ENCODE data around the gene HIRIP3. TPM values are rescaled to one million over a fixed set of nuclear protein-coding genes. Genes with fewer than 3 reads are reported as not detected.

HIRIP3 gene
- total and polyA plus RNA-seq, 2 of the 4 experiments (the other 2 are of a cell fraction) = 5.0 to 10.5 TPM

DNA sequence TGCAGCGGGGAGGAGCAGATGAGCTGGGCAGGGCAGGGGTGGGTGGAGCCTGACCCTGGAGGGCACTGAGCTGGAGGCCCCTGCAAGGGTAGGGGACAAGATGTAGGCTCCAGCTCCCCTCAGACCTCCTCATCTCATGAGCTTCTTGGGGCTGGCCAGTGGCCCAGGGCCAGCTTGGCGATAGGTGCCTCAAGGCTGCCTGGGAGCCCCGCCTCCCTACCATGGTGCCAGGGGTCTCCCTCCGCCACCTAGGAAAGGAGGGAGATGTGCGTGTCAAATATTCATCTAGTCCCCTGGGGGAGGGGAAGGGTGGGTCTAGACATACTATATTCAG lies 3.9 kb downstream of the HIRIP3 start:
- H3K9me1 ChIP-seq (ENCODE audit: insufficient read depth, low read length) = no peaks in the 10 kb centered on the region
- WGBS, 2 experiments (ENCODE audit: extremely low coverage in 2 of 2, insufficient read length in 1 of 2) = no CpG with 5 or more reads among the region's 5 CpGs
- no peak overlapping the region for H3K14ac ChIP-seq (replicated peaks; ENCODE audit: low read depth, low read length)
- no peak overlapping the region for H3K27ac ChIP-seq (ENCODE audit: insufficient read depth, low read length)
- no peaks in the 10 kb centered on the region for H4K20me1 ChIP-seq (ENCODE audit: insufficient read depth, low read length)
- no peak overlapping the region for H4K91ac ChIP-seq (ENCODE audit: insufficient read depth, low read depth, low read length)
- H3K56ac ChIP-seq (ENCODE audit: extremely low read depth, insufficient read depth, low read length) = no peak overlapping the region
- no peak overlapping the region for H2BK5ac ChIP-seq (ENCODE audit: low read depth, low read length, poor library complexity, severe bottlenecking)
- no peak overlapping the region for H2BK20ac ChIP-seq (ENCODE audit: low read depth, low read length)
- H3K18ac ChIP-seq (ENCODE audit: low read depth, low read length) = no peak overlapping the region
- H4K5ac ChIP-seq (ENCODE audit: low read depth, low read length) = no peak overlapping the region
- no peak overlapping the region for H4K8ac ChIP-seq (ENCODE audit: low read depth in 2 of 2, low read length in 2 of 2)
- peaks cover 5% of the 10 kb centered on the region; the same call in 1 of the 2 replicates for H3K4me1 ChIP-seq (ENCODE audit: control insufficient read depth, insufficient read depth, low read length)
- no peak overlapping the region for H3K23ac ChIP-seq (ENCODE audit: low read depth, low read length)
- H2BK120ac ChIP-seq (ENCODE audit: low read depth, low read length) = no peak overlapping the region
- CTCF ChIA-PET = no interaction called here
- peaks cover 2 to 29% of the 10 kb centered on the region in 2 experiments; a peak in 3 of 4 replicates for H3K79me1 ChIP-seq (ENCODE audit: low read depth in 1 of 2, low read length in 2 of 2)
- no peaks in the 10 kb centered on the region for H3K27me3 ChIP-seq (ENCODE audit: control insufficient read depth, insufficient read depth, low read length)
- POLR2A ChIA-PET (ENCODE audit: unreplicated experiment) = no interaction called here
- in situ Hi-C loops (cut with MboI; ENCODE audit: low sequenced_read_pairs) = no loop called here
- no peak overlapping the region for H2AFZ ChIP-seq (replicated peaks; ENCODE audit: low read length, poor library complexity)
- intact Hi-C loops (cut with micrococcal nuclease) = no loop called here
- no peak overlapping the region for H3K4ac ChIP-seq (ENCODE audit: low read depth, low read length)
- H3K4me3 ChIP-seq (ENCODE audit: insufficient read depth, low read depth, low read length) = no peak overlapping the region
- TF ChIP-seq RCOR1 (IDR thresholded peaks at IDR 0.05; ENCODE audit: insufficient replicate concordance, low read length) = no peak
- TF ChIP-seq, protein P1, sequence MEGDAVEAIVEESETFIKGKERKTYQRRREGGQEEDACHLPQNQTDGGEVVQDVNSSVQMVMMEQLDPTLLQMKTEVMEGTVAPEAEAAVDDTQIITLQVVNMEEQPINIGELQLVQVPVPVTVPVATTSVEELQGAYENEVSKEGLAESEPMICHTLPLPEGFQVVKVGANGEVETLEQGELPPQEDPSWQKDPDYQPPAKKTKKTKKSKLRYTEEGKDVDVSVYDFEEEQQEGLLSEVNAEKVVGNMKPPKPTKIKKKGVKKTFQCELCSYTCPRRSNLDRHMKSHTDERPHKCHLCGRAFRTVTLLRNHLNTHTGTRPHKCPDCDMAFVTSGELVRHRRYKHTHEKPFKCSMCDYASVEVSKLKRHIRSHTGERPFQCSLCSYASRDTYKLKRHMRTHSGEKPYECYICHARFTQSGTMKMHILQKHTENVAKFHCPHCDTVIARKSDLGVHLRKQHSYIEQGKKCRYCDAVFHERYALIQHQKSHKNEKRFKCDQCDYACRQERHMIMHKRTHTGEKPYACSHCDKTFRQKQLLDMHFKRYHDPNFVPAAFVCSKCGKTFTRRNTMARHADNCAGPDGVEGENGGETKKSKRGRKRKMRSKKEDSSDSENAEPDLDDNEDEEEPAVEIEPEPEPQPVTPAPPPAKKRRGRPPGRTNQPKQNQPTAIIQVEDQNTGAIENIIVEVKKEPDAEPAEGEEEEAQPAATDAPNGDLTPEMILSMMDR (conservative IDR thresholded peaks at IDR 0.05; ENCODE audit: low read depth, low read length) = no peak
- no peak for TF ChIP-seq MAZ (IDR thresholded peaks at IDR 0.05; ENCODE audit: borderline replicate concordance, low read depth, low read length)
- no peak for TF ChIP-seq ELK1 (IDR thresholded peaks at IDR 0.05; ENCODE audit: borderline replicate concordance, low read depth, low read length)
- TF ChIP-seq RFX5 (IDR thresholded peaks at IDR 0.05; ENCODE audit: low read depth, low read length) = no peak
- TF ChIP-seq, protein P2, sequence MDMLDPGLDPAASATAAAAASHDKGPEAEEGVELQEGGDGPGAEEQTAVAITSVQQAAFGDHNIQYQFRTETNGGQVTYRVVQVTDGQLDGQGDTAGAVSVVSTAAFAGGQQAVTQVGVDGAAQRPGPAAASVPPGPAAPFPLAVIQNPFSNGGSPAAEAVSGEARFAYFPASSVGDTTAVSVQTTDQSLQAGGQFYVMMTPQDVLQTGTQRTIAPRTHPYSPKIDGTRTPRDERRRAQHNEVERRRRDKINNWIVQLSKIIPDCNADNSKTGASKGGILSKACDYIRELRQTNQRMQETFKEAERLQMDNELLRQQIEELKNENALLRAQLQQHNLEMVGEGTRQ (IDR thresholded peaks at IDR 0.05; ENCODE audit: low read depth, low read length) = no peak
- no peak for TF ChIP-seq CEBPB (IDR thresholded peaks at IDR 0.05; ENCODE audit: low read depth, low read length)
- TF ChIP-seq SMC3 (IDR thresholded peaks at IDR 0.05; ENCODE audit: low read depth, low read length) = no peak
- TF ChIP-seq POLR2A (IDR thresholded peaks at IDR 0.05; ENCODE audit: low read depth, low read length) = no peak
- no peak for TF ChIP-seq FOS (IDR thresholded peaks at IDR 0.05; ENCODE audit: low read depth, low read length)
- TF ChIP-seq RAD21 (IDR thresholded peaks at IDR 0.05; ENCODE audit: low read length) = no peak
- no peak for TF ChIP-seq CHD1 (IDR thresholded peaks at IDR 0.05; ENCODE audit: low read depth, low read length)
- TF ChIP-seq NFE2L2 (IDR thresholded peaks at IDR 0.05; ENCODE audit: low read depth, low read length) = no peak
- TF ChIP-seq MAFK (IDR thresholded peaks at IDR 0.05; ENCODE audit: low read depth, low read length) = no peak
- TF ChIP-seq BHLHE40 (IDR thresholded peaks at IDR 0.05; ENCODE audit: low read depth, low read length) = no peak
- no peak for TF ChIP-seq MXI1 (IDR thresholded peaks at IDR 0.05; ENCODE audit: borderline replicate concordance, low read depth, low read length)
- H3K4me2 ChIP-seq (ENCODE audit: low read depth, low read length) = no peak overlapping the region
- dilution Hi-C loops (cut with HindIII; ENCODE audit: low sequenced_read_pairs, unreplicated experiment) = no loop called here
- no peak overlapping the region for H3K9ac ChIP-seq (ENCODE audit: low read depth, low read length)
- no peaks in the 10 kb centered on the region for H3K9me3 ChIP-seq (ENCODE audit: control insufficient read depth, insufficient read depth, low read length)
- BruUV-seq (replicated peaks) = no TSS peak
- peaks cover 44% of the 10 kb centered on the region for H3K36me3 ChIP-seq (ENCODE audit: control insufficient read depth, insufficient read depth, low read length)
- no peak for DNase-seq
- no peak overlapping the region for H2BK15ac ChIP-seq (ENCODE audit: low read depth, low read length)
- H2AK5ac ChIP-seq (ENCODE audit: low read depth, low read length) = no peak overlapping the region
- no peak for ATAC-seq (ENCODE audit: low read depth)
- no peak overlapping the region for H2AK9ac ChIP-seq (replicated peaks; ENCODE audit: low read depth, low read length, poor library complexity)
